Neural cell (in vitro differentiated cells): ENCODE measurements around the gene ANXA4. TPM values are rescaled to one million over a fixed set of nuclear protein-coding genes. Genes with fewer than 3 reads are reported as not detected.

ENCODE experiments used
- H2AFZ ChIP-seq: fragments of 200-600, 300-800 bp; sonication (generic), shearing (Covaris generic); 2 replicates; pipeline ENCODE4 v1.6.0; 2014; ENCODE audit warnings: low read depth, mild to moderate bottlenecking, antibody characterized with exemption, low read length, moderate library complexity
- H3F3A ChIP-seq: fragments of 200-600 bp; shearing (Covaris generic); 2 replicates; pipeline ENCODE4 v1.6.1; 2016; ENCODE audit warnings: mild to moderate bottlenecking, moderate library complexity, mixed read lengths, antibody characterized with exemption, low read length; ENCODE audit not compliant: insufficient read depth, poor library complexity, severe bottlenecking
- H3K27ac ChIP-seq: fragments of 200-600, 300-800 bp; sonication (generic), shearing (Covaris generic); 2 replicates; pipeline ENCODE4 v1.5.1; 2014; ENCODE audit warnings: mild to moderate bottlenecking, low read length, moderate library complexity
- H3K27me3 ChIP-seq: fragments of 300-800, 200-600 bp; sonication (generic), shearing (Covaris generic); 2 replicates; pipeline ENCODE4 v1.6.0; 2014; ENCODE audit warnings: mild to moderate bottlenecking, low read depth, low read length, moderate library complexity; ENCODE audit not compliant: insufficient read depth
- H3K36me3 ChIP-seq: fragments of 300-800, 200-600 bp; sonication (generic), shearing (Covaris generic); 2 replicates; pipeline ENCODE4 v1.5.1; 2014; ENCODE audit warnings: mild to moderate bottlenecking, antibody characterized with exemption, low read length, moderate library complexity; ENCODE audit not compliant: insufficient read depth
- H3K4me2 ChIP-seq: fragments of 300-800, 200-600 bp; sonication (generic), shearing (Covaris generic); 2 replicates; pipeline ENCODE4 v1.6.0; 2014; ENCODE audit warnings: mild to moderate bottlenecking, low read length
- H3K4me3 ChIP-seq: fragments of 300-800, 200-600 bp; sonication (generic), shearing (Covaris generic); 2 replicates; pipeline ENCODE4 v1.5.1; 2014; ENCODE audit warnings: mild to moderate bottlenecking, low read length, moderate library complexity
- H3K79me2 ChIP-seq: fragments of 200-600 bp; shearing (Covaris generic); replicated peaks from 2 replicates; pipeline ENCODE4 v1.6.0; 2014; ENCODE audit warnings: mild to moderate bottlenecking, low read length, moderate library complexity; ENCODE audit not compliant: insufficient read depth
- H3K9ac ChIP-seq: fragments of 300-800, 200-600 bp; sonication (generic), shearing (Covaris generic); 2 replicates; pipeline ENCODE4 v1.6.1; 2016; ENCODE audit warnings: mild to moderate bottlenecking, low read length, mixed read lengths
- H3K9me2 ChIP-seq: fragments of 200-600 bp; shearing (Covaris generic); 2 replicates; pipeline ENCODE4 v1.6.1; 2016; ENCODE audit warnings: mild to moderate bottlenecking, low read length, mixed read lengths; ENCODE audit not compliant: insufficient read depth
- H3K9me3 ChIP-seq: fragments of 200-600, 300-800 bp; sonication (generic), shearing (Covaris generic); 2 replicates; pipeline ENCODE4 v1.6.1; 2016; ENCODE audit warnings: mild to moderate bottlenecking, mixed run types, low read length, moderate library complexity, mixed read lengths
- H4K20me1 ChIP-seq: fragments of 200-600 bp; shearing (Covaris generic); 2 replicates; pipeline ENCODE4 v1.6.1; 2016; ENCODE audit warnings: mild to moderate bottlenecking, mixed run types; ENCODE audit not compliant: insufficient read depth
- EP300 ChIP-seq: fragments of 450-650 bp; conservative IDR thresholded peaks from 2 replicates; pipeline ENCODE4 v1.6.1; 2014; ENCODE audit warnings: antibody characterized with exemption, mild to moderate bottlenecking, moderate library complexity; ENCODE audit not compliant: poor library complexity, severe bottlenecking
- EZH2 ChIP-seq: fragments of 200-600, 300-800 bp; shearing (Covaris generic), sonication (generic); IDR thresholded peaks from 2 replicates; pipeline ENCODE4 v1.6.1; 2014; ENCODE audit warnings: antibody characterized with exemption, low read length, borderline replicate concordance, mild to moderate bottlenecking; ENCODE audit not compliant: insufficient read depth, poor library complexity, severe bottlenecking
- MXI1 ChIP-seq: fragments of 450-650 bp; conservative IDR thresholded peaks from 2 replicates; pipeline ENCODE4 v1.6.1; 2014; ENCODE audit warnings: antibody characterized with exemption, mild to moderate bottlenecking; ENCODE audit not compliant: poor library complexity, severe bottlenecking
- POLR2AphosphoS5 ChIP-seq: IDR thresholded peaks from 2 replicates; pipeline ENCODE4 v1.6.1; 2012
- RAD21 ChIP-seq: fragments of 450-650 bp; conservative IDR thresholded peaks from 2 replicates; pipeline ENCODE4 v1.6.1; 2014; ENCODE audit warnings: antibody characterized with exemption, mild to moderate bottlenecking, moderate library complexity
- SMC3 ChIP-seq: fragments of 450-650 bp; conservative IDR thresholded peaks from 2 replicates; pipeline ENCODE4 v1.6.1; 2014; ENCODE audit warnings: antibody characterized with exemption, mild to moderate bottlenecking, moderate library complexity; ENCODE audit not compliant: poor library complexity
- TAF1 ChIP-seq: IDR thresholded peaks from 2 replicates; pipeline ENCODE4 v1.6.1; 2012; ENCODE audit warnings: low read depth
- polyA plus RNA-seq: library from polyadenylated mRNA; depleted of rRNA; stranded (reverse); fragments of >200 nt; gene quantifications from 2 replicates; pipeline ENCODE4 v1.2.3, GENCODE V29; 2014
- small RNA-seq, 3 experiments: library from RNA; depleted of rRNA; stranded (forward); fragments of <200 nt; gene quantifications; one replicate each; pipeline ENCODE3, GENCODE V24; 2012
- TF ChIP-seq, protein P1 (sequence below): fragments of 450-650 bp; IDR thresholded peaks from 2 replicates; pipeline ENCODE4 v1.5.1; 2014; ENCODE audit warnings: antibody characterized with exemption, mild to moderate bottlenecking, moderate library complexity; ENCODE audit not compliant: poor library complexity, severe bottlenecking
- TF ChIP-seq, protein P2 (sequence below): IDR thresholded peaks from 2 replicates; pipeline ENCODE4 v1.6.1; 2012; ENCODE audit warnings: borderline replicate concordance

Gene ANXA4
- polyA plus RNA-seq, 1 donor from 2014 or later = 1.8 TPM

DNA sequence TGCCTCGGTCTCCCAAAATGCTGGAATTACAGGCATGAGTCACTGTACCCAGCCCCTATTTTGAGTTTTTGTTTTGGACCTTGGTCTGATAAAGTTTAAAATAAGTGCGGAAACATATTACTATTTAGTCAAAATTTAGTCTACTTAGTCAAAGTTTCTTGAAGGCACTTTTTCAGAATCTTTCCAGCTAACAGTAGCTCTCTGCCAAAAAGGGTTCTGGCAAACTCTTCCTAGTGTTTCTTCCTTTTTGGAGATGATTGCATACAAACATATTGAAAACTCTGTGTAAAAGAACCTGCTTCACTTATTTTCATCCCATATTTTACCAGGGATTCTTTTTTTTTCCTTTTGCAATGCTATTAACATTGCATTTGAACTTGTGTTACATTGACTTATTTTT lies 116.3 kb downstream of the ANXA4 start:
- H3K9me3 ChIP-seq = no peaks in the 10 kb centered on the region
- TF ChIP-seq, protein P1, sequence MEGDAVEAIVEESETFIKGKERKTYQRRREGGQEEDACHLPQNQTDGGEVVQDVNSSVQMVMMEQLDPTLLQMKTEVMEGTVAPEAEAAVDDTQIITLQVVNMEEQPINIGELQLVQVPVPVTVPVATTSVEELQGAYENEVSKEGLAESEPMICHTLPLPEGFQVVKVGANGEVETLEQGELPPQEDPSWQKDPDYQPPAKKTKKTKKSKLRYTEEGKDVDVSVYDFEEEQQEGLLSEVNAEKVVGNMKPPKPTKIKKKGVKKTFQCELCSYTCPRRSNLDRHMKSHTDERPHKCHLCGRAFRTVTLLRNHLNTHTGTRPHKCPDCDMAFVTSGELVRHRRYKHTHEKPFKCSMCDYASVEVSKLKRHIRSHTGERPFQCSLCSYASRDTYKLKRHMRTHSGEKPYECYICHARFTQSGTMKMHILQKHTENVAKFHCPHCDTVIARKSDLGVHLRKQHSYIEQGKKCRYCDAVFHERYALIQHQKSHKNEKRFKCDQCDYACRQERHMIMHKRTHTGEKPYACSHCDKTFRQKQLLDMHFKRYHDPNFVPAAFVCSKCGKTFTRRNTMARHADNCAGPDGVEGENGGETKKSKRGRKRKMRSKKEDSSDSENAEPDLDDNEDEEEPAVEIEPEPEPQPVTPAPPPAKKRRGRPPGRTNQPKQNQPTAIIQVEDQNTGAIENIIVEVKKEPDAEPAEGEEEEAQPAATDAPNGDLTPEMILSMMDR = no peak
- no peak overlapping the region for H3K4me3 ChIP-seq
- H3K27ac ChIP-seq = no peak overlapping the region
- H3K36me3 ChIP-seq = no peaks in the 10 kb centered on the region
- no peak overlapping the region for H3K9ac ChIP-seq
- H4K20me1 ChIP-seq = no peaks in the 10 kb centered on the region
- no peaks in the 10 kb centered on the region for H3K27me3 ChIP-seq
- no peaks in the 10 kb centered on the region for H3F3A ChIP-seq
- H3K79me2 ChIP-seq = no peaks in the 10 kb centered on the region
- H3K4me2 ChIP-seq = no peak overlapping the region
- H3K9me2 ChIP-seq = no peaks in the 10 kb centered on the region
- no peak overlapping the region for H2AFZ ChIP-seq

DNA sequence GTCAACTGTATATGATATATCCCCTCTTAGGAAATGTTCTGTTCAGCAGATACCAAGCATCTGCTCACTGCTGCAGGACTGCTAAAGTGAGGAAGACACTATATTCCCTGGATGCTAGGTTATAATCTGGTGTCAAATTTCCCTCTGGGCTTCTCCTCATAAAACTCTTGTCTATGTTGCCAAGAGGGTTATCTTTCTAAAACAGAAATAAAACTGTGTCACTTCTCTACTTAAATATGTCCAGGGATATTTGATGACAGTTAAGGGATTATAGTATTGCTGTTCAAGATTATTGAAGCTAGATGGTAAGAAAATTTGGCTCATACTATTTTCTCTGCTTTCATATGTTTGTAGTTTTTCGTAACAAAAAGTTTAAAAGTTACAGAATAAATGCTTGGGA lies 121.4 kb downstream of the ANXA4 start:
- no peak overlapping the region for H3K27ac ChIP-seq
- H3K36me3 ChIP-seq = peaks cover 6% of the 10 kb centered on the region
- H4K20me1 ChIP-seq = no peaks in the 10 kb centered on the region
- H3K9ac ChIP-seq = no peak overlapping the region
- no peak overlapping the region for H3K4me2 ChIP-seq
- no peak overlapping the region for H2AFZ ChIP-seq
- H3K9me2 ChIP-seq = no peaks in the 10 kb centered on the region
- TF ChIP-seq MXI1 = no peak
- TF ChIP-seq, protein P2, sequence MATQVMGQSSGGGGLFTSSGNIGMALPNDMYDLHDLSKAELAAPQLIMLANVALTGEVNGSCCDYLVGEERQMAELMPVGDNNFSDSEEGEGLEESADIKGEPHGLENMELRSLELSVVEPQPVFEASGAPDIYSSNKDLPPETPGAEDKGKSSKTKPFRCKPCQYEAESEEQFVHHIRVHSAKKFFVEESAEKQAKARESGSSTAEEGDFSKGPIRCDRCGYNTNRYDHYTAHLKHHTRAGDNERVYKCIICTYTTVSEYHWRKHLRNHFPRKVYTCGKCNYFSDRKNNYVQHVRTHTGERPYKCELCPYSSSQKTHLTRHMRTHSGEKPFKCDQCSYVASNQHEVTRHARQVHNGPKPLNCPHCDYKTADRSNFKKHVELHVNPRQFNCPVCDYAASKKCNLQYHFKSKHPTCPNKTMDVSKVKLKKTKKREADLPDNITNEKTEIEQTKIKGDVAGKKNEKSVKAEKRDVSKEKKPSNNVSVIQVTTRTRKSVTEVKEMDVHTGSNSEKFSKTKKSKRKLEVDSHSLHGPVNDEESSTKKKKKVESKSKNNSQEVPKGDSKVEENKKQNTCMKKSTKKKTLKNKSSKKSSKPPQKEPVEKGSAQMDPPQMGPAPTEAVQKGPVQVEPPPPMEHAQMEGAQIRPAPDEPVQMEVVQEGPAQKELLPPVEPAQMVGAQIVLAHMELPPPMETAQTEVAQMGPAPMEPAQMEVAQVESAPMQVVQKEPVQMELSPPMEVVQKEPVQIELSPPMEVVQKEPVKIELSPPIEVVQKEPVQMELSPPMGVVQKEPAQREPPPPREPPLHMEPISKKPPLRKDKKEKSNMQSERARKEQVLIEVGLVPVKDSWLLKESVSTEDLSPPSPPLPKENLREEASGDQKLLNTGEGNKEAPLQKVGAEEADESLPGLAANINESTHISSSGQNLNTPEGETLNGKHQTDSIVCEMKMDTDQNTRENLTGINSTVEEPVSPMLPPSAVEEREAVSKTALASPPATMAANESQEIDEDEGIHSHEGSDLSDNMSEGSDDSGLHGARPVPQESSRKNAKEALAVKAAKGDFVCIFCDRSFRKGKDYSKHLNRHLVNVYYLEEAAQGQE = no peak
- TF ChIP-seq, protein P1 = no peak
- no peak for TF ChIP-seq TAF1
- no peak for TF ChIP-seq RAD21
- TF ChIP-seq SMC3 = no peak
- TF ChIP-seq POLR2AphosphoS5 = no peak
- TF ChIP-seq EP300 = no peak
- no peak for TF ChIP-seq EZH2
- H3K4me3 ChIP-seq = no peak overlapping the region
- no peaks in the 10 kb centered on the region for H3F3A ChIP-seq
- H3K27me3 ChIP-seq = no peaks in the 10 kb centered on the region
- H3K9me3 ChIP-seq = no peaks in the 10 kb centered on the region
- no peaks in the 10 kb centered on the region for H3K79me2 ChIP-seq

Small RNA genes within 50 kb of the gene (small RNA-seq; reads per million reads assigned to genes)
- 0 reads per million in 3 experiments for gene RPL23AP92

Other genes starting within 250 kb of the ANXA4 start
- gene AAK1, start 98.4 kb upstream of the ANXA4 start, polyA plus RNA-seq = 26.7 and 26.8 TPM in 2 replicates
- 18.2 and 18.8 TPM in 2 replicates for gene GMCL1, start 87.5 kb downstream of the ANXA4 start, polyA plus RNA-seq
- gene SNRNP27, start 151.8 kb downstream of the ANXA4 start, polyA plus RNA-seq = 90.7 and 122 TPM in 2 replicates
- 16.4 and 20.8 TPM in 2 replicates for gene MXD1, start 173.0 kb downstream of the ANXA4 start, polyA plus RNA-seq
- 6.3 and 7.7 TPM in 2 replicates for gene ASPRV1, start 219.5 kb downstream of the ANXA4 start, polyA plus RNA-seq